Prostate gland (tissue), 2 donors: Measurements from ENCODE around the gene CAMKK1. TPM values are rescaled to one million over a fixed set of nuclear protein-coding genes. Genes with fewer than 3 reads are reported as not detected.

ENCODE experiments used
- DNase-seq: peaks from one replicate; pipeline ENCODE4 v3.0.0-alpha.2; 2019; ENCODE audit warnings: low spot score
- H3K27ac ChIP-seq, 2 donors: fragments of 200-600 bp; sonication (generic); 2 replicates each; pipeline ENCODE4 v1.5.1; 2017 to 2019
- H3K27me3 ChIP-seq: fragments of 200-600 bp; sonication (generic); replicated peaks from 2 replicates; pipeline ENCODE4 v1.5.1; 2019; ENCODE audit not compliant: insufficient read depth
- H3K36me3 ChIP-seq, 2 donors: fragments of 200-600 bp; sonication (generic); 1 replicate in 1 of 2; 2 replicates in 1 of 2; pipeline versions ENCODE4 v1.5.1 to v1.8.1; 2017 to 2019
- H3K4me1 ChIP-seq: fragments of 200-600 bp; sonication (generic); replicated peaks from 2 replicates; pipeline ENCODE4 v1.5.1; 2019
- H3K4me3 ChIP-seq, 2 donors: fragments of 200-600 bp; sonication (generic); 2 replicates each; pipeline ENCODE4 v1.5.1; 2017 to 2019
- H3K9me3 ChIP-seq: fragments of 200-600 bp; sonication (generic); 2 replicates; pipeline ENCODE4 v1.5.1; 2017
- POLR2A ChIP-seq: fragments of 450-650 bp; IDR thresholded peaks from one replicate; pipeline ENCODE4 v1.6.1; 2016; ENCODE audit warnings: antibody characterized with exemption, mild to moderate bottlenecking
- POLR2AphosphoS5 ChIP-seq: sonication (generic); formaldehyde crosslinking; IDR thresholded peaks from one replicate; pipeline ENCODE4 v1.6.1; 2017; ENCODE audit warnings: antibody characterized with exemption
- WGBS: methylation state at CpG from one replicate; pipeline ENCODE4 v1.1.5; 2018; 5-methylcytosine and 5-hydroxymethylcytosine counted together
- intact Hi-C: fragments of 100-400 bp; cut with DNase I; formaldehyde crosslinking; loops from one replicate; pipeline ENCODE4 v1.14.2; 2022
- total RNA-seq, 2 donors: library from RNA; depleted of rRNA; stranded (reverse); fragments of >200 nt; gene quantifications; one replicate each; pipeline ENCODE4 v1.1.0, GENCODE V29; 2016
- TF ChIP-seq, protein P1 (sequence below), 4 experiments: fragments of 200-600 bp in 2 of 4; fragments of 450-650 bp in 2 of 4; sonication (generic) in 2 of 4; IDR thresholded peaks; 1 replicate in 3 of 4; 2 replicates in 1 of 4; pipeline ENCODE4 v1.5.1; 2016 to 2019; ENCODE audit warnings: antibody characterized with exemption in 4 of 4, mild to moderate bottlenecking in 2 of 4, moderate library complexity in 2 of 4

Gene CAMKK1
- total RNA-seq, 2 donors from 2014 or later, result 2.0 to 12.8 TPM

- WGBS, result 92% methylated on average over 7 of the region's 7 CpGs
- Histone ChIP-seq H3K36me3 (no peaks in the 10 kb centered on the region), H3K4me1 (no peaks in the 10 kb centered on the region), H3K4me3 (no peak overlapping the region), H3K27me3 (no peaks in the 10 kb centered on the region), H3K27ac (no peak overlapping the region), H3K9me3 (no peaks in the 10 kb centered on the region)
- no peak for DNase-seq
- TF ChIP-seq, protein P1, sequence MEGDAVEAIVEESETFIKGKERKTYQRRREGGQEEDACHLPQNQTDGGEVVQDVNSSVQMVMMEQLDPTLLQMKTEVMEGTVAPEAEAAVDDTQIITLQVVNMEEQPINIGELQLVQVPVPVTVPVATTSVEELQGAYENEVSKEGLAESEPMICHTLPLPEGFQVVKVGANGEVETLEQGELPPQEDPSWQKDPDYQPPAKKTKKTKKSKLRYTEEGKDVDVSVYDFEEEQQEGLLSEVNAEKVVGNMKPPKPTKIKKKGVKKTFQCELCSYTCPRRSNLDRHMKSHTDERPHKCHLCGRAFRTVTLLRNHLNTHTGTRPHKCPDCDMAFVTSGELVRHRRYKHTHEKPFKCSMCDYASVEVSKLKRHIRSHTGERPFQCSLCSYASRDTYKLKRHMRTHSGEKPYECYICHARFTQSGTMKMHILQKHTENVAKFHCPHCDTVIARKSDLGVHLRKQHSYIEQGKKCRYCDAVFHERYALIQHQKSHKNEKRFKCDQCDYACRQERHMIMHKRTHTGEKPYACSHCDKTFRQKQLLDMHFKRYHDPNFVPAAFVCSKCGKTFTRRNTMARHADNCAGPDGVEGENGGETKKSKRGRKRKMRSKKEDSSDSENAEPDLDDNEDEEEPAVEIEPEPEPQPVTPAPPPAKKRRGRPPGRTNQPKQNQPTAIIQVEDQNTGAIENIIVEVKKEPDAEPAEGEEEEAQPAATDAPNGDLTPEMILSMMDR (IDR thresholded peaks at IDR 0.05), result no peak
- TF ChIP-seq POLR2A (no peak), POLR2AphosphoS5 (no peak)
- intact Hi-C loops, result no loop called here
Measured at GRCh38 chr17:3922765-3923164, 29.9 kb upstream of the CAMKK1 start.

- no peaks in the 10 kb centered on the region for H3K27me3 ChIP-seq
- peak overlapping the region in 1 of 2 donors; percentile 34 for H3K27ac ChIP-seq
- TF ChIP-seq POLR2AphosphoS5, result no peak
- TF ChIP-seq POLR2A, result no peak
- TF ChIP-seq, protein P1 (IDR thresholded peaks at IDR 0.05), result no peak
- intact Hi-C loops, result no loop called here
- no peak for DNase-seq
- H3K4me3 ChIP-seq, result no peak overlapping the region
- no peaks in the 10 kb centered on the region for H3K9me3 ChIP-seq
- WGBS, result 63% methylated on average over 27 of the region's 27 CpGs
- H3K36me3 ChIP-seq, result no peaks in the 10 kb centered on the region
- no peaks in the 10 kb centered on the region for H3K4me1 ChIP-seq
Measured at GRCh38 chr17:3921502-3922319, 28.9 kb upstream of the CAMKK1 start.

GRCh38 chr17:3921006-3921405, 28.2 kb upstream of the CAMKK1 start:
- intact Hi-C loops, result no loop called here
- H3K27ac ChIP-seq, result peak overlapping the region in 1 of 2 donors; percentile 34
- 84% methylated on average over 16 of the region's 16 CpGs for WGBS
- no peak overlapping the region for H3K4me3 ChIP-seq
- TF ChIP-seq POLR2A (no peak), POLR2AphosphoS5 (no peak)
- TF ChIP-seq, protein P1 (IDR thresholded peaks at IDR 0.05), result no peak
- H3K9me3 ChIP-seq, result no peaks in the 10 kb centered on the region
- H3K36me3 ChIP-seq, result no peaks in the 10 kb centered on the region
- no peaks in the 10 kb centered on the region for H3K4me1 ChIP-seq
- no peaks in the 10 kb centered on the region for H3K27me3 ChIP-seq
- DNase-seq, result no peak

DNA sequence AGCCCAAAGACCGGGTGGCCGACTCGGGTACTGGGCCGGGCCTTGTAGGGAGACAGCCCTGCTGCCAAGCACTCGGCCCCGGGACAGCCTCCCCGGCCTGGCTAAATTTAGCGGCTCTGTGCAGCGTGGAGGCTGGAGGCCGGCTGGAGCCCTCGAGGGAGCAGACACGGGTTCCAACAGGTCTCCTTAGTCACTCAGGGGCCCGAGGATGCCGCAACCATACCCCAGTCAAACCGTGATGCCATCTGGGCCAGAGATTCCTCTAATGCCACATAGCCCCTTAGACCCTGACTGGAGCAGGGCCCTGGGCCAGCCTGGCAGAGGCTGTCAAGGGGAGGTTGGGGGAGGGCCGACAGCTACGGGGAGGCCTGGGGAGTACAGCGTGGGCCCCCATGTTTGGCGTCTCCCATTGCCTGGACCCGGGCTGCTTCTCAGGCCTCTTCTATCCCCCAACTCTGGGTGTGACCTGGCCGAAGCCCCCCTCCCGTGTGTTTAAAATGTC, 26.3 kb upstream of the CAMKK1 start:
- H3K27me3 ChIP-seq, result no peaks in the 10 kb centered on the region
- H3K9me3 ChIP-seq, result no peaks in the 10 kb centered on the region
- 86% methylated on average over 14 of the region's 22 CpGs for WGBS
- no peak overlapping the region for H3K4me3 ChIP-seq
- intact Hi-C loops, result loop anchor here (5.0 kb wide), 1 partner anchor 158 kb away; no protein-coding TSS in a partner anchor
- peak overlapping the region; percentile 35 to 36 for H3K27ac ChIP-seq
- TF ChIP-seq, protein P1 (IDR thresholded peaks at IDR 0.05), result no peak
- TF ChIP-seq POLR2AphosphoS5 (no peak), POLR2A (no peak)
- DNase-seq, result no peak
- H3K4me1 ChIP-seq, result no peaks in the 10 kb centered on the region
- no peaks in the 10 kb centered on the region for H3K36me3 ChIP-seq
